Dendritic cell treated with granulocyte-macrophage colony-stimulating factor and Interleukin-4, amounts not matched to agents 40 ng/mL and 50 ng/mL, for 4 days (primary cell): Measurements from ENCODE around the gene GFPT1.

Experiments
- H3K27ac Mint-ChIP-seq: one replicate; pipeline ENCODE4 v1.8.0; 2022; ENCODE audit warnings: mild to moderate bottlenecking, mixed read lengths
- H3K27me3 Mint-ChIP-seq: one replicate; pipeline ENCODE4 v1.8.0; 2022; ENCODE audit warnings: mild to moderate bottlenecking, mixed read lengths
- H3K36me3 Mint-ChIP-seq: one replicate; pipeline ENCODE4 v1.8.0; 2022; ENCODE audit warnings: low read depth, mixed read lengths
- H3K4me1 Mint-ChIP-seq: one replicate; pipeline ENCODE4 v1.8.0; 2022; ENCODE audit warnings: low read depth, mixed read lengths
- H3K4me3 Mint-ChIP-seq: one replicate; pipeline ENCODE4 v1.8.0; 2022; ENCODE audit warnings: mild to moderate bottlenecking, moderate library complexity, mixed read lengths
- H3K9me3 Mint-ChIP-seq: one replicate; pipeline ENCODE4 v1.8.0; 2022; ENCODE audit warnings: mixed read lengths
- intact Hi-C: fragments of 100-400 bp; cut with micrococcal nuclease; formaldehyde crosslinking; loops from one replicate; pipeline ENCODE4 v1.15.0; 2022

GFPT1 gene

DNA sequence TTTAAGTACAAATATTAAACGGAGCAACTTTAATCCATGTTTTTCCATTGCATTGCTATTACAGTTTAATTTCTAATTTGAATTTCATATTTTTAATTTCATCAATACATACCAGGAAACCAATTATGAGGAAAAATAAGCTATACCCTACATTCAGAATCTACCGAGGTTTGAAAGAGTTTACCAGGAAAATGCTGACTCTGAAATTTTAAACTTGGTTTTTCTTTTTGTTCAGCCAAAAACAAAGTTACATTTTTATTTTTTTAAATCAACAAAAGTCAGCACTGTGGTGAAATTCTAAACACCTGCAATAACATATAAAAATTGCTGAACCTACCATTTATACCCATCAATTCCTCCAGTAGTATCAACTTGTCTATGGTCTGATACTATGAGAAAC lies 53.7 kb downstream of the GFPT1 start:
- Mint-ChIP-seq H3K36me3 (peaks cover 85% of the 10 kb centered on the region), H3K27me3 (no peaks in the 10 kb centered on the region), H3K9me3 (no peaks in the 10 kb centered on the region), H3K4me1 (no peaks in the 10 kb centered on the region), H3K4me3 (no peak overlapping the region), H3K27ac (no peak overlapping the region)
- intact Hi-C loops = loop anchor here (10.0 kb wide), 1 partner anchor 891 kb away; no protein-coding TSS in a partner anchor

DNA sequence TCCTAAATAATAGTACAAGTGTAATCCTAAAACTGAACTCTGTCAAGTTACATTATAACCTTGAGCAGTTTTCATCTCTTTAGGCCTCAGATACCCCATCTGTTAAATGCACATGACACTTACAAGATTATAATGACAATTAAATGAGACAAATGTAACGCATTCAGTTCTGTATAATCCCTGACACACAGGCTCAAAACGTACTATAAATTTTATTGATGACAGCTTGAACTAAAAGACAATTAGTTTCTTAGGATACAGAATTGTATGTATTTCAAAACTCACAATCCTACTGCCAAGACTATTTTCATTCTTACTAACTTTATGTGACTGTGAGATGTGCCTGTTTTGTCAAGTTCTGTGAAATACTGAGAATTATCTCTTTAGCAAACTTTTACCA lies 56.2 kb downstream of the GFPT1 start:
- Mint-ChIP-seq H3K36me3 (peaks cover 86% of the 10 kb centered on the region), H3K4me3 (no peak overlapping the region), H3K4me1 (no peaks in the 10 kb centered on the region), H3K27ac (no peak overlapping the region), H3K27me3 (no peaks in the 10 kb centered on the region), H3K9me3 (no peaks in the 10 kb centered on the region)
- intact Hi-C loops = loop anchor here (10.0 kb wide), 1 partner anchor 894 kb away; no protein-coding TSS in a partner anchor

GRCh38 chr2:69322631-69323030 lies 64.4 kb downstream of the GFPT1 start:
- peaks cover 86% of the 10 kb centered on the region for H3K36me3 Mint-ChIP-seq
- no peaks in the 10 kb centered on the region for H3K27me3 Mint-ChIP-seq
- H3K4me3 Mint-ChIP-seq = no peak overlapping the region
- no peaks in the 10 kb centered on the region for H3K4me1 Mint-ChIP-seq
- intact Hi-C loops = no loop called here
- peaks cover 4% of the 10 kb centered on the region for H3K9me3 Mint-ChIP-seq
- H3K27ac Mint-ChIP-seq = no peak overlapping the region

DNA sequence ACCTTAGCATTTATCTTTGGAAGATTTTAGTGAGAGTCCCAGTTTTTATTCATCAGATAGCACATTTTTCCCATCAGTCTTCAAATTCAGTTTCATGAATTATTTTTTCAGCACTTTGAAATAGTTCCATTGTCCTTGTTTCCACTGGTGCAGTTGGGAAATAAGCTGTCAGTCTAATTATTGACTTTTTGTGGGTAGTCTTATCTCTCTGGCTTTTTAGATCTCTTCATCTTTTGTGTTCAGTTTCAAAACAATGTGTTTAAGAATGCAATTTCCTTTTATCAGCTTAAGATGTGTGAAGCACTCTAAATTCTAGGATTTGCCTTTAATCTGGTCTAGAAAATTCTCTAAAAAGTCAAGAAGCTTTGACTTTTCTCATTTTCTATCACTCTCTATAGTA lies 70.5 kb downstream of the GFPT1 start:
- Mint-ChIP-seq H3K4me1 (no peaks in the 10 kb centered on the region), H3K4me3 (no peak overlapping the region), H3K27ac (no peak overlapping the region), H3K9me3 (peaks cover 32% of the 10 kb centered on the region), H3K27me3 (no peaks in the 10 kb centered on the region), H3K36me3 (peaks cover 54% of the 10 kb centered on the region)
- intact Hi-C loops = no loop called here

- H3K4me1 Mint-ChIP-seq = no peaks in the 10 kb centered on the region
- intact Hi-C loops = no loop called here
- H3K36me3 Mint-ChIP-seq = peaks cover 41% of the 10 kb centered on the region
- no peak overlapping the region for H3K4me3 Mint-ChIP-seq
- H3K27ac Mint-ChIP-seq = no peak overlapping the region
- peaks cover 32% of the 10 kb centered on the region for H3K9me3 Mint-ChIP-seq
- H3K27me3 Mint-ChIP-seq = no peaks in the 10 kb centered on the region
Measured at GRCh38 chr2:69315160-69315761, 71.8 kb downstream of the GFPT1 start.

GRCh38 chr2:69311024-69311416 lies 76.0 kb downstream of the GFPT1 start:
- intact Hi-C loops = no loop called here

GRCh38 chr2:69310111-69311023 lies 76.7 kb downstream of the GFPT1 start:
- Mint-ChIP-seq H3K36me3 (peaks cover 7% of the 10 kb centered on the region), H3K9me3 (peaks cover 8% of the 10 kb centered on the region), H3K4me3 (no peak overlapping the region), H3K4me1 (peaks cover 15% of the 10 kb centered on the region), H3K27me3 (peaks cover 26% of the 10 kb centered on the region), H3K27ac (no peak overlapping the region)
- intact Hi-C loops = no loop called here

More at GRCh38 chr2:69311024-69311416, 76.0 kb downstream of the GFPT1 start:
- peaks cover 10% of the 10 kb centered on the region for H3K36me3 Mint-ChIP-seq
- H3K27ac Mint-ChIP-seq = no peak overlapping the region
- H3K4me3 Mint-ChIP-seq = no peak overlapping the region
- H3K4me1 Mint-ChIP-seq = peaks cover 15% of the 10 kb centered on the region
- peaks cover 22% of the 10 kb centered on the region for H3K27me3 Mint-ChIP-seq
- H3K9me3 Mint-ChIP-seq = peaks cover 12% of the 10 kb centered on the region

GRCh38 chr2:69309351-69310110 lies 77.5 kb downstream of the GFPT1 start:
- peaks cover 7% of the 10 kb centered on the region for H3K36me3 Mint-ChIP-seq
- no peak overlapping the region for H3K27ac Mint-ChIP-seq
- H3K4me3 Mint-ChIP-seq = no peak overlapping the region
- intact Hi-C loops = loop anchor here (10.0 kb wide), 1 partner anchor 105 kb away; no protein-coding TSS in a partner anchor
- H3K9me3 Mint-ChIP-seq = peaks cover 8% of the 10 kb centered on the region
- peaks cover 15% of the 10 kb centered on the region for H3K4me1 Mint-ChIP-seq
- peaks cover 31% of the 10 kb centered on the region for H3K27me3 Mint-ChIP-seq

GRCh38 chr2:69308338-69308737 lies 78.7 kb downstream of the GFPT1 start:
- no peak overlapping the region for H3K27ac Mint-ChIP-seq
- H3K9me3 Mint-ChIP-seq = peaks cover 16% of the 10 kb centered on the region
- H3K27me3 Mint-ChIP-seq = peaks cover 38% of the 10 kb centered on the region
- intact Hi-C loops = loop anchor here (10.0 kb wide), 1 partner anchor 104 kb away; no protein-coding TSS in a partner anchor
- no peak overlapping the region for H3K4me3 Mint-ChIP-seq
- H3K4me1 Mint-ChIP-seq = peaks cover 15% of the 10 kb centered on the region
- peaks cover 7% of the 10 kb centered on the region for H3K36me3 Mint-ChIP-seq

- Mint-ChIP-seq H3K27ac (peak overlapping the region; percentile 75), H3K9me3 (peaks cover 9% of the 10 kb centered on the region), H3K36me3 (peaks cover under 1% of the 10 kb centered on the region), H3K4me1 (peaks cover 15% of the 10 kb centered on the region), H3K4me3 (peak overlapping the region; percentile 83), H3K27me3 (peaks cover 38% of the 10 kb centered on the region)
- intact Hi-C loops = loop anchor here (1.0 to 10.0 kb wide), 2 partner anchors 103 to 281 kb away; no protein-coding TSS in a partner anchor
Measured at GRCh38 chr2:69307579-69308064, 79.4 kb downstream of the GFPT1 start.

- Mint-ChIP-seq H3K4me1 (peaks cover 18% of the 10 kb centered on the region), H3K36me3 (no peaks in the 10 kb centered on the region), H3K4me3 (peak overlapping the region; percentile 83), H3K27me3 (peaks cover 38% of the 10 kb centered on the region), H3K9me3 (peaks cover 8% of the 10 kb centered on the region), H3K27ac (peak overlapping the region; percentile 75)
- intact Hi-C loops = loop anchor here (1.0 to 10.0 kb wide), 2 partner anchors 102 to 281 kb away; no protein-coding TSS in a partner anchor
Measured at GRCh38 chr2:69306822-69307578, 80.0 kb downstream of the GFPT1 start.

DNA sequence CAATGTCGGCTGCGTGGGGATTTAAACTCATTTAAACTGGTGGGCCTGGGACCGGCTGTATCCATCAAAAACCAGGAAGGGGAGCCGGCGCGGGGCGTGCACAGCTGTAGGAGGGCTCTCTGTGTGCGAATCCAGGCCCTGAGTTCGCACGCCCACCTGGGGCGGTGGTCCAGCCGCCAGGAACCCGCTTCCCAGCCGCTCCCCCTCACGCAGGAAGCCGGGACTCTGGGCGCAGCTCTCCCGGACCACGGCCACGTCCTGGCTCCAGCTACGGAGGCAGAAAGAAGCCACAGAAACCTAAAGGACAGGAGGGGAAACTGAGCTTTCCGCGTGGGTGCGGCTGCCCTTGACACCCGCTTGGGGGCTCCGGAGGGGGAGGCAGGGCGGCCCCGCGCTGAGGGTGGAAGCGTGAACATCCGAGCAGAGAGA lies 80.6 kb downstream of the GFPT1 start:
- Mint-ChIP-seq H3K27me3 (peaks cover 38% of the 10 kb centered on the region), H3K36me3 (no peaks in the 10 kb centered on the region), H3K4me1 (peaks cover 20% of the 10 kb centered on the region), H3K9me3 (peaks cover 8% of the 10 kb centered on the region), H3K4me3 (peak overlapping the region; percentile 83), H3K27ac (peak overlapping the region; percentile 75)
- intact Hi-C loops = loop anchor here (10.0 kb wide), 1 partner anchor 102 kb away; no protein-coding TSS in a partner anchor
